SK-N-SH treated with all-trans-retinoic acid at 6 μM for 48 hours (cell line): Measurements from ENCODE around the gene FHIT.

Experiments used
- ATAC-seq: fragments of 200-7000 bp; cut with Tn5 transposase; 3 replicates; pipeline ENCODE4 v1.9.1; 2020; ENCODE audit warnings: mild to moderate bottlenecking, moderate library complexity
- ARNTL ChIP-seq: fragments of 450-650 bp; formaldehyde crosslinking; IDR thresholded peaks from 2 replicates; pipeline ENCODE4 v1.5.0; 2020; ENCODE audit warnings: low read depth, mild to moderate bottlenecking, moderate library complexity, borderline replicate concordance
- BACH2 ChIP-seq: fragments of 250-450 bp; sonication (Bioruptor Pico); IDR thresholded peaks from 2 replicates; pipeline ENCODE4 v1.9.0; 2021; ENCODE audit warnings: mild to moderate bottlenecking, borderline replicate concordance
- CSDC2 ChIP-seq: fragments of 250-450 bp; sonication (Bioruptor Pico); IDR thresholded peaks from 2 replicates; pipeline ENCODE4 v1.5.0; 2020; ENCODE audit warnings: mild to moderate bottlenecking, moderate library complexity
- GLIS3 ChIP-seq: fragments of 250-450 bp; sonication (Bioruptor Pico); IDR thresholded peaks from 2 replicates; pipeline ENCODE4 v1.5.0; 2020; ENCODE audit warnings: mild to moderate bottlenecking, moderate library complexity
- OSR1 ChIP-seq: fragments of 250-450 bp; sonication (Bioruptor Pico); IDR thresholded peaks from 2 replicates; pipeline ENCODE4 v1.8.0; 2022; ENCODE audit warnings: moderate library complexity, mild to moderate bottlenecking, inconsistent platforms
- POU6F1 ChIP-seq: fragments of 250-450 bp; sonication (Bioruptor Pico); IDR thresholded peaks from 2 replicates; pipeline ENCODE4 v1.8.0; 2021; ENCODE audit warnings: low read depth, mild to moderate bottlenecking, moderate library complexity, borderline replicate concordance
- RARB ChIP-seq: fragments of 250-450 bp; sonication (Bioruptor Pico); IDR thresholded peaks from 2 replicates; pipeline ENCODE4 v1.8.0; 2021; ENCODE audit warnings: mild to moderate bottlenecking, moderate library complexity
- TCF4 ChIP-seq: fragments of 250-450 bp; sonication (Bioruptor Pico); IDR thresholded peaks from 2 replicates; pipeline ENCODE4 v1.8.0; 2021; ENCODE audit warnings: mild to moderate bottlenecking, moderate library complexity, borderline replicate concordance
- TOX ChIP-seq: fragments of 250-450 bp; sonication (Bioruptor Pico); IDR thresholded peaks from 2 replicates; pipeline ENCODE4 v1.8.0; 2021; ENCODE audit warnings: mild to moderate bottlenecking, moderate library complexity, borderline replicate concordance
- ZFP3 ChIP-seq: fragments of 250-450 bp; sonication (Bioruptor Pico); IDR thresholded peaks from 2 replicates; pipeline ENCODE4 v1.5.0; 2020; ENCODE audit warnings: mild to moderate bottlenecking, moderate library complexity
- ZNF565 ChIP-seq: fragments of 450-650 bp; formaldehyde crosslinking; conservative IDR thresholded peaks from 2 replicates; pipeline ENCODE4 v1.5.0; 2020; ENCODE audit warnings: low read depth, mild to moderate bottlenecking, moderate library complexity
- TF ChIP-seq, protein P1 (sequence below): fragments of 250-450 bp; sonication (Bioruptor Pico); IDR thresholded peaks from 2 replicates; pipeline ENCODE4 v1.5.1; 2020; ENCODE audit warnings: low read depth, mild to moderate bottlenecking, moderate library complexity
- TF ChIP-seq, protein P2 (sequence below): fragments of 250-450 bp; sonication (Bioruptor Pico); IDR thresholded peaks from 2 replicates; pipeline ENCODE4 v1.8.0; 2020; ENCODE audit warnings: mild to moderate bottlenecking, moderate library complexity, borderline replicate concordance
- TF ChIP-seq, protein P3 (sequence below): fragments of 250-450 bp; sonication (Bioruptor Pico); IDR thresholded peaks from 2 replicates; pipeline ENCODE4 v1.5.1; 2021; ENCODE audit warnings: mild to moderate bottlenecking, moderate library complexity

Gene FHIT

GRCh38 chr3:61060411-61060861, 190.8 kb downstream of the FHIT start (continued):
- TF ChIP-seq, protein P1, sequence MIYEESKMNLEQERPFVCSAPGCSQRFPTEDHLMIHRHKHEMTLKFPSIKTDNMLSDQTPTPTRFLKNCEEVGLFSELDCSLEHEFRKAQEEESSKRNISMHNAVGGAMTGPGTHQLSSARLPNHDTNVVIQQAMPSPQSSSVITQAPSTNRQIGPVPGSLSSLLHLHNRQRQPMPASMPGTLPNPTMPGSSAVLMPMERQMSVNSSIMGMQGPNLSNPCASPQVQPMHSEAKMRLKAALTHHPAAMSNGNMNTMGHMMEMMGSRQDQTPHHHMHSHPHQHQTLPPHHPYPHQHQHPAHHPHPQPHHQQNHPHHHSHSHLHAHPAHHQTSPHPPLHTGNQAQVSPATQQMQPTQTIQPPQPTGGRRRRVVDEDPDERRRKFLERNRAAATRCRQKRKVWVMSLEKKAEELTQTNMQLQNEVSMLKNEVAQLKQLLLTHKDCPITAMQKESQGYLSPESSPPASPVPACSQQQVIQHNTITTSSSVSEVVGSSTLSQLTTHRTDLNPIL: no peak
- no peak for TF ChIP-seq OSR1 (CRISPR knock-in tag)
- TF ChIP-seq, protein P2, sequence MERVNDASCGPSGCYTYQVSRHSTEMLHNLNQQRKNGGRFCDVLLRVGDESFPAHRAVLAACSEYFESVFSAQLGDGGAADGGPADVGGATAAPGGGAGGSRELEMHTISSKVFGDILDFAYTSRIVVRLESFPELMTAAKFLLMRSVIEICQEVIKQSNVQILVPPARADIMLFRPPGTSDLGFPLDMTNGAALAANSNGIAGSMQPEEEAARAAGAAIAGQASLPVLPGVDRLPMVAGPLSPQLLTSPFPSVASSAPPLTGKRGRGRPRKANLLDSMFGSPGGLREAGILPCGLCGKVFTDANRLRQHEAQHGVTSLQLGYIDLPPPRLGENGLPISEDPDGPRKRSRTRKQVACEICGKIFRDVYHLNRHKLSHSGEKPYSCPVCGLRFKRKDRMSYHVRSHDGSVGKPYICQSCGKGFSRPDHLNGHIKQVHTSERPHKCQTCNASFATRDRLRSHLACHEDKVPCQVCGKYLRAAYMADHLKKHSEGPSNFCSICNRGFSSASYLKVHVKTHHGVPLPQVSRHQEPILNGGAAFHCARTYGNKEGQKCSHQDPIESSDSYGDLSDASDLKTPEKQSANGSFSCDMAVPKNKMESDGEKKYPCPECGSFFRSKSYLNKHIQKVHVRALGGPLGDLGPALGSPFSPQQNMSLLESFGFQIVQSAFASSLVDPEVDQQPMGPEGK (CRISPR knock-in tag): no peak

- no peak for TF ChIP-seq GLIS3 (CRISPR knock-in tag)
- TF ChIP-seq ZNF565 (CRISPR knock-in tag): no peak
- TF ChIP-seq CSDC2 (CRISPR knock-in tag): no peak
- TF ChIP-seq OSR1 (CRISPR knock-in tag): no peak
- no peak for TF ChIP-seq TOX
- TF ChIP-seq, protein P3, sequence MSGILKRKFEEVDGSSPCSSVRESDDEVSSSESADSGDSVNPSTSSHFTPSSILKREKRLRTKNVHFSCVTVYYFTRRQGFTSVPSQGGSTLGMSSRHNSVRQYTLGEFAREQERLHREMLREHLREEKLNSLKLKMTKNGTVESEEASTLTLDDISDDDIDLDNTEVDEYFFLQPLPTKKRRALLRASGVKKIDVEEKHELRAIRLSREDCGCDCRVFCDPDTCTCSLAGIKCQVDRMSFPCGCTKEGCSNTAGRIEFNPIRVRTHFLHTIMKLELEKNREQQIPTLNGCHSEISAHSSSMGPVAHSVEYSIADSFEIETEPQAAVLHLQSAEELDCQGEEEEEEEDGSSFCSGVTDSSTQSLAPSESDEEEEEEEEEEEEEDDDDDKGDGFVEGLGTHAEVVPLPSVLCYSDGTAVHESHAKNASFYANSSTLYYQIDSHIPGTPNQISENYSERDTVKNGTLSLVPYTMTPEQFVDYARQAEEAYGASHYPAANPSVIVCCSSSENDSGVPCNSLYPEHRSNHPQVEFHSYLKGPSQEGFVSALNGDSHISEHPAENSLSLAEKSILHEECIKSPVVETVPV: no peak
- TF ChIP-seq BACH2 (CRISPR knock-in tag): no peak
- TF ChIP-seq, protein P1: no peak
- TF ChIP-seq ZFP3 (CRISPR knock-in tag): no peak
- TF ChIP-seq ARNTL (CRISPR knock-in tag): no peak
- TF ChIP-seq, all 23 proteins: peak for 0
- ATAC-seq: no peak
Observed at GRCh38 chr3:61058836-61059235, 192.4 kb downstream of the FHIT start.

- no peak for ATAC-seq
- no peak for TF ChIP-seq RARB (CRISPR knock-in tag)
- no peak for TF ChIP-seq TOX
- TF ChIP-seq, protein P1: no peak
- no peak for TF ChIP-seq ARNTL (CRISPR knock-in tag)
- no peak for TF ChIP-seq POU6F1 (CRISPR knock-in tag)
- TF ChIP-seq, protein P3: no peak
- TF ChIP-seq CSDC2 (CRISPR knock-in tag): no peak
Observed at GRCh38 chr3:61057464-61057863, 193.8 kb downstream of the FHIT start.

- TF ChIP-seq, protein P3: no peak
- TF ChIP-seq TCF4 (CRISPR knock-in tag): peak; percentile 57
- ATAC-seq: 0 out of 3 replicates have a peak, but pooled peaks have one; percentile 20
Observed at GRCh38 chr3:61055447-61055846, 195.8 kb downstream of the FHIT start.
